GM21825 (cell line): ENCODE results near the gene MAP3K7CL.

Source experiments
- ATAC-seq: cut with Tn5 transposase; IDR thresholded peaks from one replicate; pipeline ENCODE4 v1.9.1; 2021; ENCODE audit warnings: mild to moderate bottlenecking, moderate library complexity; ENCODE audit not compliant: unreplicated experiment

Gene MAP3K7CL

GRCh38 chr21:29130270-29130969 is at the start of gene MAP3K7CL:
Gene MAP3K7CL, plus strand, starts transcription at chr21:29130644. Its CDS starts 2,701 bp downstream, at chr21:29133345.
- no peak for ATAC-seq

DNA sequence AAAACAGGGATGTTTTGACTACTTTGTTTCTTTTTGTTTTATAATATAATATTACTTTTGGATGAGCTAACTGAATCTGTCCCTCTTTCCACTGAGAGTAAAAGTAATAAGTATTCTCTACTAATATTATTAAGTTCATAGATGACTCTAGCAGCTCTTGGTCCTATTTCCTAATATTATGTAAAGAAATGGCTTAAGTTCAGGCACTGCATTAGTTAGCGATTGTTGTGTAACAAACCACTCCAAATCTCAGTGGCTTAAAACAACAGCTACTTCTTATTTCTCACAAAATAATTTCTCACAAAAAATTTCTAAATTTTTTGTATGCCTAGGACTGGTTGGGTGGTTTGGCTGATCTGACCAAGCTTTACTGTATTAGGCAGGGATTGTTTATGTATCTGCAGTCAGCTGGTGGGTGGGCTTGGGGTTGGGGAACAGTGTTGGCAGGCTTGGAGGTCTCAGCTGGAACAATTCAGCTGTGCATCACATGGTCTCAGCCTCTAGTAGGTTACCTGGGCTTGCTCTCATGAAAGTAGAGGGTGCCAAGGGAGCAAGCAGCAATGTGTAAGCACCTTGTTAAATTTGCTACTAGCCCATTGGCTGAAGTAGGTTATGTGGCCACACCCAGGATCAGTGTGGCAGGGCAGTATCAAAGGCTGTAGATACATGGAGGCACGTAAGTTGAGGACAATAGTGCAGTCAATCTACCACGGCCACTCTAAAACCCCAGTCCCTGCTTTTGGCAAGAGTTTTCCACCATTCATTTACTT is 48.2 kb upstream of the MAP3K7CL start:
- no peak for ATAC-seq

- no peak for ATAC-seq
These were observed 47.1 kb upstream of the MAP3K7CL start for GRCh38 chr21:29083306-29083705.

DNA sequence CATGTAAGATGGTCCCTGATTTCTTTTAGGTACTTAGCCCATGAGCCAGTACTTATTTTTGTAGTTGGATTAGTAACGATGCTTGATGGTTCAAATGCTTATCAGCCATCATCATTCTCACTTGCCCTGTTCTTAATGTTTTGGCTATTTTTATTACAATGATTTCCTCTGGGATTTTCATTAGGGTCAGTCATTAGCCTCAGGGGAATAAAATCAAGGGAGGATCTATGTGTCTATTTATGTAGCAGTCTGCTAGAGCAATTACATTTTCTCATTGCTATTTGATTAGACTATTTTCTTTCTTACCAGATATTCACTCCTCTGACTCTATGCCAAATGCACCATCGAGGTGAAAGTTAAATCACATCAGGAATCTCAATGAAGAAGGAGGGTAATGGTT is 46.1 kb upstream of the MAP3K7CL start:
- ATAC-seq, result no peak

GRCh38 chr21:29085106-29085752 is 45.2 kb upstream of the MAP3K7CL start:
- ATAC-seq, result no peak

- no peak for ATAC-seq
These were observed 39.4 kb upstream of the MAP3K7CL start for GRCh38 chr21:29091033-29091432.

GRCh38 chr21:29092102-29092959 is 38.1 kb upstream of the MAP3K7CL start:
- ATAC-seq, result no peak

GRCh38 chr21:29096218-29097015 is 34.0 kb upstream of the MAP3K7CL start:
- no peak for ATAC-seq

GRCh38 chr21:29098156-29098555 is 32.3 kb upstream of the MAP3K7CL start:
- ATAC-seq, result no peak

GRCh38 chr21:29102791-29103257 is 27.6 kb upstream of the MAP3K7CL start:
- ATAC-seq, result no peak

DNA sequence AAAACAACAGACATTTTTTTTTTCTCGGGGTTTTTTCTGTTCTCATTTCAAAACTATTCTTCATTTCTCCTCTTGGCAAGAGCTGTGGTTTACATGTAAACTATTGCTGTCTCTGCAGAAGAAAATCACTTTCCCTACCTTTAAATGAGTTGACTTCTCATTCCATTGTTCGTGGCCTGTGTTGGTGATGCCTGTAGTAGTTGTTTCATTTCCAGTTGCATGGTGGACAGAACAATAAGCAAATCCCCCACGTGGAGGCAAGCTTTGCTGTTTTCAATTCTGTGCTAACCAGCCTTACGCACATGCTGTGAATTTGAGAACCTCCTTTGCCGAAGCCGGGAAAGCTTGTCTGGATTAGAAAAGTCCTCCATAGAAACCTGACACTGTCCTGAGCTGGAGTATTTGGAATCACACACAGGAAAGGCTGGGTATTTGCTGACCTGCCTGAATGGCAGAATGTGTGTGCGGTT is 26.2 kb upstream of the MAP3K7CL start:
- ATAC-seq, result no peak

GRCh38 chr21:29105218-29105617 is 25.2 kb upstream of the MAP3K7CL start:
- no peak for ATAC-seq

DNA sequence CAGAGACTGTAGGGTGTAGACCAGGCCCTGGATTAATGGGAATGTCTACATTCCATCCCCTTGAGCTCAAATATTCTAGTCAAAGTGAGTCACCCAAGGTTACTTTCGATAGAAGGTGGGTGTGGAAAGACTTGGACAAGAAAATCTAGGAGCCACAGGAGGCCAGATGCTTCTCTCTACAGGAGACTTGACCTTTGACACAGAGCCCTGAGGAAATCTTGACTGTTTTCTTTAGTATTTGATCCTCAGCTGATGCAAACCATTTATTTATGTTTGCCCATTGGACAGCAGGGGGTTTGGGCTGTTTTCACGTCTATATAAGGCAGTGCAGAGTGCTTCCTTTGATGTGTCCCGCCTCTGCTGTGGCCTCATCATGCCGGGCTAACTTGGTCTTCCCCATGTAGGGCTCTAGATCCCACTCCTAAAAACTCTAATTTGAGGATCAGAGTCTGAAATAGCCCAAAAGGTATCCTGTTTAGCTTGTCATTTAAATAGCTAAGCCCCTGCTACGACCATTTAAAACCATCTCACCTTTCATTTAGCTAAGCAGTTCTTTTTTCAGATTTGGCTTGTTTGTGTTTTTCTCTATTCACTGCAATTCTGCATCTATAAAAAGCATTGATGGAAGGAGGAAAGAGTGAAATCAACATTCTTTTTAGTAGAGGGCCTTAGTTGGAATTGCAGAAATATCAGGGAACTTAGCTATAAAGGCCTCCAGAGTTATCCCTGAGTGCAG is 15.5 kb upstream of the MAP3K7CL start:
- no peak for ATAC-seq

DNA sequence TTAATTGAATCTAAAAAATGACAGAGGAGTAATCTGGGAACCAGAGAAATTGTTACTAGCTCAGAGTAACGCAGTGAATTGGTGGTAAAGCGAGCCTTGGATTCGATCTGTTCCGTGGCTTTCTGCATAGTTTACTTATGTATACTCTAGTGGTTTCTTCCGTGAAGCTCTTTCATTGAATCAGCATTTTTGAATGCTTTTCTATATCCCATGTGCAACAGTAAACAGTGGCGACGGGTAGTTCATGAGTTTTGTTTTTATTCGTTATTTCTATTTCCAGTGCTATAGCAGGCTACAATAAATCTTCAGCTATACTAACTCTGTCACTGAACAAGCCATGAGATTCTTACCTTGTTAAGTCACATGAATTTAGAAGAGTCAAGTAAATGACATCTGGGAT is 14.5 kb upstream of the MAP3K7CL start:
- ATAC-seq, result no peak

DNA sequence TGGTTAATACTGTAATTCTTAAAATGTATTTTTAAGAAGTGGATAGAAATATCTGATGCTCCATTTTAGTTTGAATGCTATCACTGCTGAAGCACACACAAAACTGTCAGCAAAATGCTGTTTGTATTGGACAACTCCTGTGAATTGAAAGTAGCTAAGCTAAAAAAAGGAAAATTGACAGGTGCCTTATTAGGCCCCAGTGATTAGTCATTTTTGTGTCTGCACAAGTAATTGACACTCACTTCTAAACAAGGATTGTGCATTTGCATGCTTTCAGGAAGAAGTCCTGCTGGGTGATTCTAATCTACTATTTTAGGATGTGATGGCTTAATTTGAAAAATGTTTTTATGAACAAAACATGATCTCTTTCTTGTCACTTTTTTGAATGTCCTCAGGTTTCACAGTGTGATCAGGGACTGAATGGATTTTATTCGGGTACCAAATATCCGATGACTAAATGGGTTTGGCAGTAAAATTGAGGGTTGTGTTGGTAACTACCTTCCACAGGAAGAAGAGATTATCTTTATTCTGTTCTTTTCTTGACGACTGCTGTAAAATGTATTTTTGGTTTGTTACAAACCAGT is 13.0 kb upstream of the MAP3K7CL start:
- ATAC-seq, result no peak

GRCh38 chr21:29121759-29122158 is 8.7 kb upstream of the MAP3K7CL start:
- ATAC-seq, result peak; percentile 67

DNA sequence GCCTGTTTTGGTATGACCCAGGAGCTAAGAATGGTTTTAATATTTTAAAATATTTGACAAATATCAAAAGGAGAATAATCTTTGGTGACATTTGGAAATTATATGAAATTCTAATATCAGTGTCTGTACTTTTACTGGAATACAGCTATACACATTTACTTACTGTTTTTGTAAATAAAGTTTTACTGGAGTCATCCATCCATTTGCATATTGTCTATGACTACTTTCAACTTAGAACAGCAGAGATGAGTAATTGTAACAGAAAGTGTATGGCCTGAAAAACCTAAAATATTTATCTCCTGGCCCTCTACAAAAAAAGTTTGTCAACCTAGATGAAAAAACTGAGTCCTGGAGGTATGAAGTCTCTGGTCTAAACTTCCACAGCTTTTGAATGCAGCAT is 5.8 kb upstream of the MAP3K7CL start:
- ATAC-seq, result no peak

DNA sequence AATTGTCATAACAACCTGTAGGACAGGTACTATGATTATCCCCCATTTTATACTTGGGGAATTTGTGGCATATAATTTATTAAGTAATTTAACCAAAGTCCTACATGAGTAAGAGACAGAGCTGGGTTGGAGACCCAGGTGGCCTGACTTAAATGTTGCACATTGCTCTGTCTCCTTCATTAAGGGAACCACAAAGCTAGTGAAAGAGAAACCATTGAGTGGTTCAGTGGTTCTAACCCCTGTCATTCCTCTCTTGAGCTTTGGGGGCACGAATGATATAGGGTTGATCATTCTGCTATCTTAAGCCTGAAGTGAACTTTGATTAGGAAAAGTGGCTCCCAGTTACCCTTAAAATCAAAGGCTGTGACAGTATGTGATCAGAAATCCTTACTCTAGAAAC is 5.3 kb upstream of the MAP3K7CL start:
- peak; percentile 84 for ATAC-seq

GRCh38 chr21:29125979-29126378 is 4.5 kb upstream of the MAP3K7CL start:
- ATAC-seq, result no peak
